ENCODE data around the gene HSD17B8.

GRCh38 chr6:33213166-33213988, 8.9 kb downstream of the HSD17B8 start:
- TF ChIP-seq REST (IDR thresholded peaks at IDR 0.05; ENCODE audit: insufficient read depth in 1 of 2, low read depth in 2 of 2, low read length in 2 of 2) (no peak), POLR2AphosphoS5 (IDR thresholded peaks at IDR 0.05; ENCODE audit: low read depth, low read length) (peak; percentile 43; the same call in 1 of the 2 replicates), SIN3A (IDR thresholded peaks at IDR 0.05; ENCODE audit: borderline replicate concordance, insufficient read depth, low read length) (no peak), TAF1 (IDR thresholded peaks at IDR 0.05; ENCODE audit: borderline replicate concordance, insufficient read depth, low read length) (no peak)
